Measurements from ENCODE around the gene DENND1A.

Gene DENND1A

DNA sequence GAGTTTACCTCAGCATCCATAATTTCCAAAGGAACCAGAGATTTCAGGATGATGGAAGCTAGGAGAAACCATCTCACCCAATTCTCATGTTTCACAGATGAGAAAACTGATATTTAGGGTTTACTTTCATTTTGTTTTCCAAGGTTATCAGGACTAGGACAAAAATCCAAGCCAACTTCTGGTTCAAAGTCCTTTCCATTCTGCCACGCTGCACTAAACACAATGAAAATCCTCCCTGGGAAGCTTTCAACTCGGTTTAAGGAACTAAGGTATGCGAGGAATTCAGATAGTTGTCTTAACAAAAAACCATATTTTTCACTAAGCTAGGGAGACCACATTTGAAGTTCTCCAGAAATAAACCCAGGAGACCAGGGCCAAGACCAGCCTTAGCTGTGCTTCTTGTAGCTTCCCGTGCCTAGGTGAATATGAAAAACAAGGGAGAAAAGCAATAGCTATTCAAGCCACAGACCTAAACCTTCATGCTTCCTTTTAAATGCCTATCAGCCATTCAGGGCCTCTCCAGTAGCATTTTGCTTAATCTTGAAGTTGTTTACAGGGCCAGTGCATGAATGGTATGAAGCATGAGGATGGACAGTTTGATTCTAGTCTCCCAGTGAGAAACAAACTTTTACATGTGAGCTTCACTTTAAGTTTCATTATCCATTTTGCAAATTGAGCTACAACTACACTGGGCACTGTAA, 167.9 kb downstream of the DENND1A start:
- TF ChIP-seq, protein P1, sequence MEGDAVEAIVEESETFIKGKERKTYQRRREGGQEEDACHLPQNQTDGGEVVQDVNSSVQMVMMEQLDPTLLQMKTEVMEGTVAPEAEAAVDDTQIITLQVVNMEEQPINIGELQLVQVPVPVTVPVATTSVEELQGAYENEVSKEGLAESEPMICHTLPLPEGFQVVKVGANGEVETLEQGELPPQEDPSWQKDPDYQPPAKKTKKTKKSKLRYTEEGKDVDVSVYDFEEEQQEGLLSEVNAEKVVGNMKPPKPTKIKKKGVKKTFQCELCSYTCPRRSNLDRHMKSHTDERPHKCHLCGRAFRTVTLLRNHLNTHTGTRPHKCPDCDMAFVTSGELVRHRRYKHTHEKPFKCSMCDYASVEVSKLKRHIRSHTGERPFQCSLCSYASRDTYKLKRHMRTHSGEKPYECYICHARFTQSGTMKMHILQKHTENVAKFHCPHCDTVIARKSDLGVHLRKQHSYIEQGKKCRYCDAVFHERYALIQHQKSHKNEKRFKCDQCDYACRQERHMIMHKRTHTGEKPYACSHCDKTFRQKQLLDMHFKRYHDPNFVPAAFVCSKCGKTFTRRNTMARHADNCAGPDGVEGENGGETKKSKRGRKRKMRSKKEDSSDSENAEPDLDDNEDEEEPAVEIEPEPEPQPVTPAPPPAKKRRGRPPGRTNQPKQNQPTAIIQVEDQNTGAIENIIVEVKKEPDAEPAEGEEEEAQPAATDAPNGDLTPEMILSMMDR (IDR thresholded peaks at IDR 0.05; ENCODE audit: low read depth, low read length) = no peak
- no peak for DNase-seq (ENCODE audit: extremely low read depth, low read depth)

DNA sequence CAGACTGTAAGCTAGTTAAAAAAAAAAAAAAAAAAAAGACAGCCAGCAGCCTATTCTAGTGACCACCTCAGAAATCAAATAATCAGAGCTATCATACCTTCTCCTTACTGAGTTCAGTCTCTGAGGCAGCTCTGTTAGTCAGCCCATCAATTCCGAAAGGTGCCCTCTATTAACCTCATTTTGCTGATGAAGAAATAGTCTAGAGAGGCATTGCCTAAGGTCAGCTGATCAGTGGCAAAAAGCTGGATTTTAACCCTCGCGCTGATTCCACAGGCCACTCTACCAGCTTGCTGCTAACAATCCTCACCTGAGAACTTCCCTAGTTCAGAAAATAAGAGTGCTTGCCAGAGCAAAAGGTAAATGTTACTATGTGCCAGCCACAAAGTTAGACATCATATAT, 172.0 kb downstream of the DENND1A start:
- DNase-seq (ENCODE audit: extremely low read depth, low read depth) = no peak
- TF ChIP-seq, protein P1 (IDR thresholded peaks at IDR 0.05; ENCODE audit: low read depth, low read length) = no peak

DNA sequence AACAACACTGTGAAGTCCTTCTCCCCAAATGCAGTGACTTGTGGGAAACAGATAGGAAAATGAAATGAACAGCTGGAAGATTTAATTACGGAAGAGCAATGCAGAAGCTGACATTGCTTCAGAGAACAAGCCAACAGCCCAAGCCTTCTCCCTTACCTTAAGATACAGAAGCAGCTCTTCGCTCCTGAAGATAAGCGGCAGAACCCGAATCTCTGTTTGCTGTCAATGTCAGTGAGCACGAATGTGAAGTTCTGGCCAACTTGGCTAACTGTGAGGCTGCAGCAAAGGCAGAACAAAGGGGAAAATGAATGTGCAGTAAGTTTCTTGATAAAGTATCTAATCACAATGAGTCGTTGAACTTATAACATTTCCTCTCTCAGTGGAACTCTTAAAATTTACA, 172.4 kb downstream of the DENND1A start:
- no peak for DNase-seq (ENCODE audit: extremely low read depth, low read depth)

DNA sequence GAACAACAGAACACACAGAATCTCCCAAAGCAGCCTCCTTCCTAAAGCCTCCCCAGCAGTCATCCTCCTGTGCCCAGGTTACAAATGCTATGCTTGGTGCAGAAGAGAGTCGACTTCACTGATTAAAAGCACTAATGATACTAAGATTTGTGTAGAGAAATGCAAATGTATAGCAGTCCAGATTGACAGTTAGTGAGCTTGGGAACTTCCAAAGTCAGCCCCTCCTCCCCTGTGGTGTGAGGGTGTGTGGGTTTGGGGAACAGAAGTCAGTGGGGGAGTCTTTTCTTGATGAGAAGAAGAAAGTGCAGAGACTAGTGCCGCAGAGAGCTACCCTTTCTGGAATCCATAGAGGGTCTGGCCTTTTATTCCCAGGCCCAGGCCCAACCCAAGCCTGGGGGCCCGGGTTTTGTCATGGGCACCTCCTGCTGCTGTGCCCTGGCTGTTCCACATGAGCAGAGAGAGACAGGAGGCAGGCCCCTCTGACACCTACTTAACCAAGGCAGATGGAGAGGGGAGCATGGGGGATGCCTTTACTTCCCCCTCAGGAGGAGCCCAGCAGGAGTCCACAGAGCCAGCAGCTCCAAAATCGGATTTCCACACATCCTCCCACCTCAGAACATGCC, 173.3 kb downstream of the DENND1A start:
- no peak for DNase-seq (ENCODE audit: extremely low read depth, low read depth)
- TF ChIP-seq, protein P1 (IDR thresholded peaks at IDR 0.05; ENCODE audit: low read depth, low read length) = no peak

More for the DNA sequence above, 172.4 kb downstream of the DENND1A start:
- TF ChIP-seq, protein P1 (IDR thresholded peaks at IDR 0.05; ENCODE audit: low read depth, low read length) = no peak

DNA sequence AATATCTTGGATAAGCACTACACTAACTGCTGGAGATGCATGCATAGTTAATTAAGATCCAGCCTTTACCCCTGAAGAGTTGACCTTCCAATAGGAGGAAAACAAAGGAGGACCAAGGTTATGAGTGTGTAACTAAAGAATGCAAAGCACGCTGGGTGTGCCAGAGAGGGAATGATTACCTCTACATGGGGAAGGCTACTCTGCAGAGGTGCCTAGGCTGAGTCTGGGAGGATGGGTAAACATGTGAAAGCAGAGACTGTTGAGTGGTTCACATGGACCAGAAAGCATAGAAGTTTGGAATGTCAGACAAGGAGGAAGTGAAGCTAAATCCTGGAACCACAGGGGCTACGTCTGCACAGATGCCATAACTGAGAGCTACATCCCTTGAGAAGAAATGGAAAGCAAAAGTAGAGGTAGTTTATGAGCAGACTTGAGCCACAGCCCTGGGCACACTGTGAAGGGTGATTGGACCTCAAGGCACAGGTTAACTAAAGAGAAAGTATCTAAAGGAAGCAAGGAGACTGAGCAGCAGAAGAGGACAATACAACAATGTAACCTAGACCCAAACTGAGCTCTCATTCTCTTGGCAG, 176.2 kb downstream of the DENND1A start:
- DNase-seq (ENCODE audit: extremely low read depth, low read depth) = no peak

DNA sequence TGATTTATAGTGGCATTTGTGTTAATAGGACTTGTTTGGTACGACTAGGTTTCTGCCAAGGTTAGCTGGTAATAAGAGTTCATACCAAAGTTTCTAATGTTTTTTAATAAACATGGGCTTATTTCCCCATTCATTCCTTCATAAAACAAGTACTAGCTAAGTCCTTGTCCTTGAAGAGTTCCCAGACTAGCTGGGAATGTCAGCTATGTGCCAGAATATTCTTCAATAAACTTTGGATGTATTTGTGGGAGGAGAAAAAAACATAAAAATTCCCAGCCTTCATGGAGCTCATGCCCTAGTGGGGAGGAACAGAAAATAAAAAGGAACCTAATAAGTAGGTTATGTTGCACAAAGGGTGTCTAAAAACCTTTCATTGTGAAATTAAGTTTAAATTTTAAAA, 176.9 kb downstream of the DENND1A start:
- no peak for DNase-seq (ENCODE audit: extremely low read depth, low read depth)
- TF ChIP-seq, protein P1 (IDR thresholded peaks at IDR 0.05; ENCODE audit: low read depth, low read length) = no peak

More for the DNA sequence above, 176.2 kb downstream of the DENND1A start:
- TF ChIP-seq, protein P1 (IDR thresholded peaks at IDR 0.05; ENCODE audit: low read depth, low read length) = no peak

DNA sequence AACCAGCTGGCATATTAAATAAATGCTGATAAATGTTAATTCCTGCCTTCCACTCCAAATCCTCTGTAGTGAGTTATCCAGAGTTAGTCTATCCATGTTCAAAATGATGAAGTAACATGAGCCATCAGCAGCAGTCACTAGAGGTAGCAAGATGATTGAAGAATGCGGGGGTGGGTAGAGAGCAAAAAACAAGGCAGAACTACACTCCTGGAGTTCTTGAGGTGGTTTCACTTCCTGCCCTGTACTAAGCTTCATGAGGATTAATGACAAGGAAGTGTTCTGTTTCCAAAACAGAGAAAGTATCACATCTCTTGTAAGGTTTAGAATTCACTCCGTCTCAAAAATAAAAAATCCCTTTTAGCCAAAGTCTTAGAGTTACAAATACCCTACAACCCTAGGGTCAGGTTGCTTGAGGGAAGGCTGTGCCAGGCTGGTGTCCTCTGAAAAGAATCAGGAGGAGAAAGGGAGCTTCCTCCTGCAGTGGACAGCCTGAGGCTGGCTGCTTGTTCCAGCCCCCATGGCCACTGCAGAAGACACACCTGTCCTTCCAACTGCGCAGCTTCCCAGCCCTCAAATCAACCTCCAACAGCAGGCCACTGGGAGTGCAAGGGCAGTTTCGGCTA, 180.2 kb downstream of the DENND1A start:
- DNase-seq (ENCODE audit: extremely low read depth, low read depth) = no peak
- TF ChIP-seq, protein P1 (IDR thresholded peaks at IDR 0.05; ENCODE audit: low read depth, low read length) = no peak
